Ovary (tissue), 3 donors: ENCODE data around the gene PKP1.

Experiments
- CTCF ChIP-seq, 3 donors: fragments of 450-650 bp in 2 of 3; fragments of 200-600 bp in 1 of 3; IDR thresholded peaks; one replicate each; pipeline versions ENCODE4 v1.5.1 to v1.8.0; 2016 to 2022; ENCODE audit warnings: antibody characterized with exemption in 3 of 3, mild to moderate bottlenecking in 1 of 3
- POLR2A ChIP-seq: fragments of 450-650 bp; IDR thresholded peaks from one replicate; pipeline ENCODE4 v1.6.1; 2017; ENCODE audit warnings: antibody characterized with exemption, mild to moderate bottlenecking, moderate library complexity
- donor health status: DM: no; HTN: no; CAD: no.

GRCh38 chr1:201261771-201262547, 21.3 kb upstream of the PKP1 start:
- TF ChIP-seq CTCF (IDR thresholded peaks at IDR 0.05) (no peak), POLR2A (no peak)
